K562 treated with DMSO at 1 percent for 4 hours (cell line): ENCODE data around the gene C12orf50. TPM values are rescaled to one million over a fixed set of nuclear protein-coding genes. Genes with fewer than 3 reads are reported as not detected.

Source experiments
- total RNA-seq: library from RNA; unstranded; fragments of 300-600 nt; gene quantifications from 2 replicates; pipeline ENCODE4 v1.2.3, GENCODE V29; 2022; ENCODE audit not compliant: insufficient read depth

Gene C12orf50, protein sequence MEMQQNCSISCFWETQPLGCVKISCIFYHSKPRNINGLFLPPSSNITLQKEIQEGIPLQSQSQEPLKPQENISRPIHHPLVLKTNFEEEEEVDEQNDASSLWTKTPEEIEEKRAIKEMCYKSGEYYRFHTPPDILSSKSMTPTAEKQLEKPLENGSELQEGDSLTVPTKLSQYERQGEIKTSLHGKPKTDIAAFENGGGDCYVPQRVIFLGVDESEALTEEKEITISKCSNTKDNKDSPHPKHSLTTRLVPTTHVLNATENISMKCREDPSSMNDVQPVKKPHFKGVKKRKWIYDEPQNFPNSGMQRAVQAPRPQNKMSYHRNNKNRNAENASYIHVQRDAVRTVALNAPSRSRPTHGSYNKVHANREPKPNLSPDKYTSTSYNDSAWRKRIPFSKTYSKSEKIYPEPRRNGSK
- not detected in 2 replicates for total RNA-seq

DNA sequence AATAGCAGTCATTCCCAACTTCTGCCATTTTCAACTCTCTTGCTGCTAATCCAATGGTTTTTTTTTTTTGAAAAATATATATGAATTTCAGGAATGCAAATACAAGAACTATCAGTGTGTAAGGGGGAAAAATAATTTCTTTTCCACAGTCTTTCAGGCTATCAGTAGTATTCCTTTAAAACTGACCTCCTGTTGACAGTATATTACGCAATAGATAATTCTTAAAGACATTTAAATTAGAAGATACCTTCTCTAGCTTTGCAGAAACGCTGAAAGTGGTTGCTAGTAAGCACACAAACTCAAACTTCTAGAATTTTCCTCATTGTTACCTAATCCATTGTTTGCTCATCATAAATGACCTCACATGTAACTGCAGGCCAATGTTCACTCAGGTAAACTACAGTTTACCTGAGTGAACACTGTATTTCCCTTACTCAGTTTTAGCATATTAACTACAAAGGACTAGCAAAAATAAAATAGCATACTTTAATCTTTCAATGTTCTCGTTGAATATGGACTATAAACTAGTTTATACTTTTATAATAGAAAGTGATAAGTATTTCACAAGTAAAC lies at the start of gene C12orf50:
Gene C12orf50 (minus strand): TSS at position 309 of the 573 bp plus-strand sequence. CDS start 2,439 bp downstream, outside the sequence.

Other genes starting within 250 kb of the C12orf50 start
- 2.4 and 2.8 TPM in 2 replicates for gene CEP290, start 112.7 kb upstream of the C12orf50 start, total RNA-seq
- gene TMTC3, start 112.9 kb upstream of the C12orf50 start, total RNA-seq: 2.8 and 4.0 TPM in 2 replicates